Activated CD4-positive, CD25-positive, alpha-beta regulatory T cell treated with anti-CD3 and anti-CD28 coated beads, Interleukin-2, amount 50 U/mL, for 72 hours (primary cell): ENCODE results near the gene TMC1.

ENCODE experiments used
- DNase-seq: peaks from one replicate; pipeline ENCODE4 v3.0.0; 2021

Gene TMC1

DNA sequence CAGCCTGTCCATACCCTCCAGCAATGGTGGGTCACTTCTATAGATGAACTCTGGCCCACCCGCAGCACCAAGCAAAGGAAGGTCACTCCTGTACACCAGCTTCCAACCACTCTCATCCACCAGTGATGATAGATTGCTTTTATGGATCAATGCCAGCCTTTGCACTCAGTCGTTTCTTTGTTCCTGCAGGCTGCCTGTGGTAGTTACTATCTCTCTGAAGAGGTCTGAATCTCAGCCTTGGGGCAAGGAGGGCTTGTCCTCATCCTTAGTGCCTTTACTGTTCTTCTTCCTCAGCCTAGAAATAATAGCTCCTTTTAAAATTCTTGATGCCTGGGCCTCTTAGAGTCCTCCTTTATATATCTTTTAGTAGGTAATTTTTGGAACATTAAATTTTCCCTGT, 100.8 kb downstream of the TMC1 start:
- no peak for DNase-seq

DNA sequence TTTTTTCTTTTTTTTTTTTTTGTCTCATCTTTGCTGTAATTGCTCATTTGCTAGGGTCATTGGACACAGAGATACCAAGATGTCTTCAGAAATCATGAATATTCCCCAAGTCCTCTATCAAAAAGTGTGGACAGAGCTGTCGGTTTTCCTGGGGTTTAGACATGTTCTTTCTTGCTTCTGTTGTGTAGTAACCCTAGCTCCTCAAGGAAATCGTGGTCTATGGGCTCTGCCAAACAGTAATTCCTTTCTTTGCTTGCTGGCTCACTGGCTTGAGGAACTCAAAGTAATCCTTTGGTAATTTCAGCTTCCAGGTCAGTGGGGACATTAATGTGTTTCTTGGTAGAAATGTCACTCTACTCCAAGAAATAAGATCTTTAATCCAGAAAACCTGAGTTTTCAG, 101.7 kb downstream of the TMC1 start:
- DNase-seq: no peak

DNA sequence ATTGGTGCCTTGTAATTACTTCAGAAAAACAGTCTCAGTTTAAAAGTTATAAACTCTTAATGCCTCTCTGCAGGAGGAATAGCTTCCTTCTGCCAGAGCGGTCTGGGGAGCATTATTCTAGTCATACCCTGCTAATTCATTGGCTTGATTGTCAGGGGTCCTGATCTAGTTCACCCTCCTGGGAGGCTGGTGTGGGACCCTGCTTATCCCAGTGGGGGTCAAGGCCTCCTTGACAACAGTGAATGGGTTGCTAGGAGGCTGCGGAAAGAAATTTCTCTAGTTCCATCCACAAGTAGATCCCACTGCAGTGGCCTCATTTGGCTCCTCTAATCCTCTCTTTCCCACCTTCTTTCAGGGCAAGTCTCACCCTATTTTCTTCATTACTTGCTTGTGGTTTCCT, 105.7 kb downstream of the TMC1 start:
- no peak for DNase-seq

DNA sequence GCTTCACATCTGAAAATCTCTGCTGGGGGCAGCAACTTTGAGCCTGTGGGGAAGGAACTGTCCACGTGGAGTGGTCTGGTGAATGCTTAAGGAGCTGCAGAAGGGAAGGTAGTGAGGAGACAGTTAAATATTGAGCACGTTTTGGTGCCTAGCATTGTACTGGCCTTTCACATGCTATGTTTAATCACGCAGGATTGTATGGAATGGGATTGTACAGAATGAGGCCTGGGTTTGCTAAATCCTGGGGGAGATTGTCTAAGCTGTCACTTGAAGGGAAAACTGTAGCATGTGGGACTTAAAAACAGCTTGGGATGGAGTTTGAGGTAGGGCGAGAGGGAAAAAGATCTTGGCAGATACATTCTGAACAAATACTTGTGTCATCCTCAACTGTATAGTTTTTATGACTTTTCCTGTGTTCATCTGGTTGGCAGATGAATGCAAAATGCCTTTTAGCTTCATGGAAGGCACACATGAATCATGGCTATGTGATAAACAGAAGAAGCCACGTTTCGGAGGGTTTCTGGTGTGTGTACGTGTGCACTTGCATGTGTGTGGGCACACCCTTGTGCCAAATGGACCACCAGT, 106.6 kb downstream of the TMC1 start:
- DNase-seq: no peak

DNA sequence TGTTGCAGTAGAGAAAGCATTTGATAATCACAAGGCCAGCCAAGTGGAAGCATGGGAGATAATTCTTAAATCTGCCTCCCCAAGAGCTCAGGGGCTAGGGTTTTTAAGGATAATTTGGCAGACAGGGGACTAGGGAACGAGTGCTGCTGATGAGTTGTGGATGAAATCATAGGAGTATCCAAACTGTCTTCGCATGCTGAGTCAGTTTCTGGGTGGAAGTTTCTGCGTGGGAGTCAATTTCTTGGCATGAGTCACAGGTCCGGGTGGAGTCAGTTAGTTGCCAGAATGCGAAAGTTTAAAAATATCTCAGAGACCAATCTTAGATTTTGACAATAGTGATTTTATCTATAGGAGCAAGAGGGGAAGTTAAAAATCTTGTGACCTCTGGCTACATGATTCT, 112.6 kb downstream of the TMC1 start:
- no peak for DNase-seq

DNA sequence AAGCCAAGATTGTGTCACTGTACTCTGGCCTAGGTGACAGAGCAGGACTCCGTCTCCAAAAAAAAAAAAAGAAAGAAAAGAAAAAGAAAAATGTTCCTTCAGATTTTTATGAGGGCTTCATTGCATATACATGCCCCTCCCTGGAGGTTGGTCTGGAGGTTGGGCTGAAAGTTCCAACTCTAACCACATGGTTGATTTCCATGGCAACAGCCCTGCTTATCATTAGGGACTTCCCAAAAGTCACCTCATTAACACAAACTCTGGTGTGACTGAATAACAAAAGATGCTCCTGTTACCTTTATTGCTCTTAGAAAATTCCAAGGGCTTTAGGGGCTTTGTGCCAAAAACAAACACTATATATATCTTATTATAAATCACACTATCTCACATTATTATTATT, 113.8 kb downstream of the TMC1 start:
- no peak for DNase-seq

DNA sequence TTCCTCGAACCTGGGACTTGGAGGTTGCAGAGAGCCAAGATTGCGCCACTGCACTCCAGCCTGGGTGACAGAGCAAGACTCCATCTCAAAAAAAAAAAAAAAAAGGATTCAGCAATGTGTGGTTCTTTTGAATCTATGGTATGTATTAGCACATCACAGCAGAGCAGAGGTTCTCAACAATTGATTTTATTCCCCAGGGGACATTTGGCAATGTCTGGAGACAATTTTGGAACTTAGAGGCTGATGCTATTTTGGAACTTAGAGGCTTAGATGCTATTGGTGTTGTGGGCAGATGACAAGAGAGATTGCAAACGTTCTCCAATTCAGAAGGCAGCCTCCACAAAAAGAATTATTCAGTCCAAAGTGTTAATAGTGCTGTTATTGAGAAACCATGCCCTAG, 115.2 kb downstream of the TMC1 start:
- no peak for DNase-seq

DNA sequence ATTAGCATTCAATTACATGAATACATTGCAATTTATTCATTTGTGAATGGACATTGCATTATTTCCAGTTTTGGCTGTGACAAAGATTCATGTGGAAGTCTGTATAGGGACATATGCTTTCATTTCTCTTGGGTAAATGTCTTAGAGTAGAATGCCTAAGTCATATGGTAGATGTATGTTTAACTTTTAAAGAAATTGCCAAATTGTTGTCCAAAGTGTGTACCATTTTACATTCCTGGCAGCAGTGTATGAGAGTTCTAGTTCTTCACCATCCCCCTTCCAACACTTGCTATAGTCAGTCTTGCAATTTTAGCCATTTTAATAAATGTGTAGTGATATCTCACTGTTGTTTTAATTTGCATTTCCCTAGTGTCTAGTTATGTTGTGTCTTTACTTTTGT, 122.2 kb downstream of the TMC1 start:
- no peak for DNase-seq

DNA sequence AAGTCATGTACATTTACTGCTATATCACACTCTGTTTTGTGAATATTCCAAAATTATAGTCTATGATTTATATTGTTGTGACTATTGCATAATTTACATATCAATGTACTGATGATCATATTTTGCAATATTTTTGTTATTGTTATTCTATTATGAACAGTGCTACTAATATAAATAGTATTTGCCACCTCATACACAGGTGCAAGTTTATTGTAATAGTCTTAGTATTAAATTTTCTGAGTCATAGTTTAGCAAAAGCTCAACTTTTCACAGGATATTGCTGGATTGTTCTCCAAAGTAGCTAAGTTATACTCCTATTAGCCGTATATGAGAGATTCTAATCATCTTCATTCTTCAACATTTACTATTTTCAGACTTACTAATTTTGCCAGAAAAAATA, 124.7 kb downstream of the TMC1 start:
- DNase-seq: no peak

DNA sequence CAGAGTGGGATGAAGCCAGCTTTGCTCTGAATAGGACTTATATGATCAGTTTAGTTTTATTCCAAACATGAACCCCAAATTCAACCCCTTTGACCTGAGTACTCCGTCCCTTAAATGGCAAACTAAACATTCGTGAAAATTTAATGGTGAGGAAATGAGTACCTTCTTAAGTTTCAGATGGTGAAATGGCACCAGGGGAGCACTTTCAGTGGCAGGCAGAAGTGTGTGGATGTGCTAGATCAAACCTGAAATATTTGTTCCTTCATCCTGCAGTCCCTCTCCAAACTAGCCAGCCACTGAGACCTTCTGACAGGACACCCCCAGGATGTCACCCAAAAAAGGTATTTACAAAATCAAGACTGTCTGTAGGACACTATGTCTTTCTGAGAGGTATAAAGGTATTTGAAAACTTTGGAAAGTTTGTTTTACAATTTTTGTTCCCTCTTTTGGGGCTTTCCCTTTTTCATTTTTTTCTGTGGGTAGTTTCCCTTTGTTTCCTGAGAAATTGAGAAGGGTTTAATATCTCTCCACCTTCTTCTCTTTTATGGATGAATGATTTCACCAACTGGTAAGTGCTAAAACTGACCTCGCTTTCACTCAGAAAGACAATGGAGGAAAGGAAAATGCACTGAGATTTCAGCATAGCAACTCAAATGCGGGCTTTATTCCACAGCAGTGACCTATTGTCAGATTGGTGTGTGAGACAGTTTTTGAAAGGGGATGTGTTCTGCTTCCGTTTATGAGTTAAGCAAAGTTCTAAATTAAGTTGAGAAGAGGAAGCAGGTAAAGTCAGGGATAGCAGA, 127.1 kb downstream of the TMC1 start:
- DNase-seq: no peak

DNA sequence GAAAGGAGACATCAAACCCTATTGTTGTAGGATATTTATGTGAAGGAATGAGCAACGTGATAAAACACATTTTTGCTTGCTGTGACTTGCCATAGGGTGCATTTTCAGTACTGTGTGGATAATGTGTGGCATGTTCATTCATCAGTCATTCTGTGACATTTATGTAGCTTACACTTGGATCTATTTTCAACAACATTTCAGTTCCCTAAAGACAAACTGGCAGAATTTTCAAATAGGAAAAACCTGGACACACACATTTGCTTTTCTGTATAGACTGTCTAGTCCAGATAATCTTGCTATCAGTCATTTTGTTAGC, 127.7 kb downstream of the TMC1 start:
- DNase-seq: no peak

DNA sequence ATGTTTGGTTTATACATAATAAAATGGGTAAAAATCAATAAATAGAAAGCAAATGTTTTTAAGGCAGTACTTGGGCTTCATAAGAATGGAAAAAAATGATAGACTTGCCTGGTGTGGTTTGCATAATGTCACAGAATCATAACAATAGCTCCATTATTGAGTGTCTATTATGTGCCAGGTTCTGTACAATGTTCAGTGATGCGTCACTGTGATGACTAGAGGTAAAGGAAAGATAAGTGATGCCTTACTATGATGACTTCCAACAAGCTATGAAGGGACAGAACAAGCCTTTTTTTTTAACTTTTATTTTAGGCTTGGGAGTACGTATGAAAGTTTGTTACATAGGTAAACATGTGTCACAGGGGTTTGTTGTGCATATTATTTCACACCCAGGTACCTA, 128.8 kb downstream of the TMC1 start:
- DNase-seq: no peak

DNA sequence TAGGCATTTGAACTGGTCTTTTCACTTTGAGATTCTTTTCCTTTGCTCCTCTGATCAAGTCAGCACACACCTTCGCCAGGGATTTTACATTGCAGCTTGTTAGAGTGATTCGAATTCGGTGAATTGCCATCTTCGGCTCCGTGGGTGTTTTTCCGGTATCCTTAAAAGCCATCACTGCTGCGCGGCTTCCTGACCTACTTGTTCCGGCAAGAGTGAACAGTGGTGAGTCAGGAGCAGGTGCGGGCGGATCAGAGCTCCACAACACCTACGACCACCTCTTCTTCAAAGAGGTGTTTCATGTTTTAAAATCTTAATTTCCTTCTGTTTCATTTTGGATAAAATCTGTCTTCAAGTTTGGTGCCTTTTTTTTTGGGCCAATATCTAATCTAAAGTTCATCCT, 134.6 kb downstream of the TMC1 start:
- DNase-seq: no peak

DNA sequence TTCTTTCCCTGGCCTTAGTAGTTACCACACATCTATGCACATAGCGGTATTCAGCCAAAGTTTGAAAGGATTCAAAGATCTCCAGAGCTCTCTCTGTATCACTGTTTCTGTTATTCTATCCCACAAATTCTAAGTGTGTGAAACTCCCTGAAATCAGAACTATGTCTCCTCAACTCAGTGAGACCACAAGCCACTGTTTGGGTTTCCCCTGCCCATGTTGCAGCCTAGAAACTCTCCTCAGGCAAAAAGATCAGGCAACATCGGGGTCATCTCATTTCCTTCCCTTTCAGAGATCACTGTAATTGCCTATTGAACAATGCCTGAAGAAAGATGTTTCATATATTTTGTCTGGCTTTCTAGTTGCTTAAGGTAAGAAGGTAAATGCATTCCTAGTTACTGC, 135.6 kb downstream of the TMC1 start:
- no peak for DNase-seq

DNA sequence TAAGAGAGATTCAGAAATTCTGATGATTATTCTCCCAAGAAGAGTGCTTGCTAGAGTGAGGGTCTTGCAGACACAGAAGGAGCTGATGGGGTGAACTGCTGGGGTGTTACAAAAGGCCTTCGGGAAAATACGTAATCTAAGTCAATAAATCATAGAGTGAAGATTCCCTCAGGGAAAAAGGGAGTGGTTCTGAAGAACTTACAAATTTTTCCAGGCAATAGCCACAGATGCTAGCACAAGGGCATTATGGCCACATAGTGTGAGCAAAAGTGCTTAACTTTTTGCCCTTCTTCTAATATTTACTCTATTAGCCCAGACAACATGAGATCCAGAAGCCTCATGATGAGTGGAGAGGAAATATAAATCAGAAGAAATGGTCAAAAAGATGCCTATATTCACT, 137.3 kb downstream of the TMC1 start:
- no peak for DNase-seq

DNA sequence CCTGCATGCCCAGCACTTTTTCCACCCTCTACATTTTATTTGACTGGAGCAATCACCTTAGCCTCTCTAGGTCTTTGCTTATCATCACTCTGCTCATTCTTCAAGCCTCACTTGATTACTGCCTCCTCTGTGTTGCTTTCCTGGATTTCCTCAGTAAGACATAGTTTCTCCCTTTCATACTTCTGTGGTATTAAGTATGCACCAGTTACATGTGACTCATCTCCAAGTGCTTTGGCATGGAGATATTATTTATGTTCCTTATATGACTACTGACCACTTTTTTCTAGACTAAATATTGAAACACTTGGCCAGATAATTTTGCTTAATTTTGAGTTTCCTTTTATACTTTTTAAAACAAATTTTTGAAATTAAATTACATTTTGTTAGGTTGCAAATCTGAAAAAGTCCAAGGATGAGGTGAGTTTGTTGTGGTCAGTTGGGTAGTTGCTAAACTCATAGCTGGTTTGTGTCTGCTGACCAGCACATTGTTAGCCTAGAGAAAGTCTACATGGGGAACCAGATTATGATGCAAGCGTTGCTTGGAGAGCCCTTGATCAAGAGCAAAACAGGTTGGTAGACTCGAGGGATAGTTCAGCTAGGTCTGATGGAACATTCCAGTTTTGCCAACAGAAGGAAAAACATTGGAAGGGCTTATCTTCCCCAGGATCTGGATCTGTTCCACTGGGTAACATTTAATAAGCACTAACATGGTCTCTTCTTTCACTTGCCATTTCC, 140.2 kb downstream of the TMC1 start:
- no peak for DNase-seq

DNA sequence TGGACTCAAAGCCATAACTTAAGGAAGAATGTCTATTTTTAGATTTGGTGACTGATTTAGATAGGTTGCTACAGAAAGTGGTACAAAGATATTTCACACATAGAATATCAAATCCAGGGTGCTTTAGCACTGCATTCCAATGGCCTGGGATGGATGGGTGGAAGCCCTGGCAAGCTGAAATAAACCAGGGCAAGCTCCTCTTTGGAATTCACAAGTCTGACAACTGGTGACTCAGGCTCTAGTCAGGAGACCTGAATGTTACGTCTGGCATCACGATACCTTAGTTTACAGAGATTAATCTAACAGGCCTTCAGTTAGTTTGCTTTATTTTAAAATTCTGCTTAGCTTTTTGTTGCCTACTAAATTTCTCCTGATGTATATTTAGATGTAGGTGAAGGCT, 144.0 kb downstream of the TMC1 start:
- no peak for DNase-seq

DNA sequence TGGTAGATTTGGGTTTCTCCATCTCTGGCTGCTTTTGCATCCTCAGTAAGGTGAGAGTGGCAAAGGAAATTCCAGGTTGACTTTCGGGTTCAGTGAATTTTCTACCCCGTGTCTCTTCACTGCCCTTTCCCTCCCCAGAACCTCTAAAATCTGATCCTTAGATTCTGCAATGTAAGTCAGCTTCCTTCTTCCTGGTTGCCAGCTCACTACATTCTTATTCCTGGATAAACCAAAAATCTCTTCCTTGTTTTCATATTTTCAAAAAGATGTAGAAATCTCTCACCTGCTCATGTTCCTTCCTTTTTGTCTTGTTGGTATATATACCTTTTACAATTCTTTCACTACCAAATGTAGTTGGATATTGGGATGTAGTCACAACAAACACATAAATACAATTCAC, 145.8 kb downstream of the TMC1 start:
- no peak for DNase-seq

DNA sequence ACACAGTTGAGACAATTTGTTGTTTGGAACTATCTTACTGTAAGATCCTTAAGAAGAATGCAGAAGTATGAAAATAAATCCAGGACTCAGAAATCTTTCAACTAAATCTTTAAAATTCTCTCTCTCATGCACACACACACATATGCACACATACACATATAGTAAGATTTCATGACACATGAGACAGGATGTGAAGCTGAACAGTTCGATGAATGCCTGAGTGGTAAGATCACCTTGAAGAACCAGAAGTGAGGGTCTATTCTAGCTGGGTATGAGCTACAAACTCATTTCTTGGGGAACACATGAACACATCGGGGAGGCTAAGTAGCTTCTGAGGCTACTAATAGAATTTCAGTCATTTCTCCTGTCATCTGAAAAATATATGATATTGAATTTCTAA, 153.6 kb downstream of the TMC1 start:
- DNase-seq: no peak

DNA sequence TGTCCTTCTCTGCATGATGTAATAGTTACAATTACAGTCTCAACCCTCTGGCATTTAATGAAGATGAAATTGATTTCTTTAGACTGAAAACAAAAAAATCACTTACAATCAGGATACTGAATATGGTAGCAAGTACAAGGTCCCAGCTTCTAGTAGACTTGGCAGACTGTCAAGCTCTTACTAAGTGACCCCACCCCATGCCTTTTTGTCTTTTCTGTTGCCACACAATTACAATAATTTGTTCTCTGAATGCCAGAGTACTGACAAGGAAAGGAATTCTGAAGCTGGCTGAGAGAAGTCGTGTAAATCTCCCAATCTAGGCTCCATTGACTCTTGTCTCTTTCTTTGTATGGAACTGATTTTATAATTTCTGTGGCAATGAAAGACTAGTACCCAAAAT, 154.2 kb downstream of the TMC1 start:
- no peak for DNase-seq

DNA sequence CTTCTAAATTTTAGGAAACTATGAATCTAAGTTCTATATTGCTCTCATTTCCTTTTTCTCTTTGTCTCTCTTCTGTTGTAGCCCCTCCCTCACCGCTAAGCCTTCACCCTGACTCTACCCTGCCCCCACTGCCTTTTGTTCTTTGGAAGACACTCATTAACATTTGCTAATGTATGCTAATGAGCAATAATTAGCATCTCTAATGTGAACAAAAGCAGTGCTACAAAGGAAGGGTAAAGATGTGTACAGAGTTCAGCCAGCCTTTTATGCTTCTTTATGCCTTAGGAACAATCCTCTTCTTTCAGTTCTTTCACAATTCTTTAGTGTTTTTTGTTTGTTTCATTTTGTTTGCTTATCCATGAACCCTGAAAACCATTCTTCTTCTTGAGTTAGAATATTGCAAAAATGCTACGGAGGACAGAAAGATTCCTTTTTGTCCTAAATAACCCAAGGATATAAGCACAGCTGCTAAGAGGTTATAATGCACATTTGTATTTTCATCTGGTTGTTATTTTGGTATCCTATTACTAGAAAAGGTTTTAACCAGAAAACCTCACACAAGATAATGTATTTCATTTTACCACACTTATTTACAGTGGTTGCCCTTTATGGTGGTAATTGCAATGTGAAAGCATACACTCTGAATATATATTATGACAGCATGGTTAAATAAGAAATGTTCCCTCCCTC, 159.3 kb downstream of the TMC1 start:
- no peak for DNase-seq

DNA sequence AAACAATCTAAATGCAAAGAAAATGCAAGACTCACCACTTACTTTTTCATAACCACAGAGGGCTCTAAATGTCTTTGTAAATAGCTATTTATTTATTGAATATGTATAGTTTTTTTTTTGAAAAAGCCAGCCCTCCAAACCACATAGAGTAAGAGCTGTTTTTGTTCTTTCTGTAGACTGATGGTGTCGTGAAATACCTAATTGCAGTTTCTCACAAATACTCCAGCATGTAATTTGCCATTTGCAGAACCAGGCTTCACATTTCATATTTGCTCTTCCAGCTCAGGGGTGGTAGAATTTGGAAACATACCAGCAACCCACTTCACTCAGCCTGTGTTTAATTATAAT, 159.8 kb downstream of the TMC1 start:
- no peak for DNase-seq

DNA sequence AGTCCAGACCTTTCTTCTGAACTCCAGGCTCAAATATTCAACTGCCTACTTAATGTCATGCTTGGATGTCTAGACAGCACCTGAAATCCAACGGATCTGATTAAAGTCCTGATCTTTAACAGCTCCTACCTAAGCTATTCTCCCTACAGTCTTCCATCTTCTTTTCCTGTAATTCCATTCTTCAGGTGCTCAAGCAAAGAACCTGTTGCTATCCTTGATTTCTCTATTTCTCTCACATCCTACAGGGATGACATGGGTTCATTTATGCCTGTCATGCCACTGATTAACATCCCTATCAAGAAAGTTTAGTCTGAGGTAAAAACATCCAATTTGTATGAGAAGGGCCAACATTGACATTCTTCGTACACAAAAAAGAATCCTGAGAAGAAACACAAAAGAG, 163.2 kb downstream of the TMC1 start:
- no peak for DNase-seq

DNA sequence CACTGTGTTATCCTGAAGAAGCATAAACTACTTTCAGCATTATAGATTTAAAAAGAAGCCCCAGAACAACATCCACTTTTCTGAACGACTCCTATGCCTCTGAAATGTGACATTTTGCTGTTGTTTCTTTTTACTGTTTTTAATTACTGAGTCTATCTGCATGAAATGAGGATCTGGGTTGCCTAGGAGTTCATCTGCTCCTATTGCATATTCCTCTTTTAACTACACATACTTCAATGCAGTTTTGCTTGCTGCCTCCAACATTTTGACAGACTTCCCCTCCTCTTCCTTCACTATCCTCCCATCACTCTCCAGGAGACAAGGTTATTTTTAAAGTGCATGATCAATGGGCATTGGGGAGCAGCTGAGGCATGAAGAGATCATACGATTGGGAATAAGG, 164.5 kb downstream of the TMC1 start:
- DNase-seq: no peak
